NB4 (cell line): ENCODE measurements around the gene KCNG2.

ENCODE experiments used
- DNase-seq: peaks from one replicate; pipeline ENCODE4 v3.0.0; 2010; ENCODE audit warnings: low read depth
- H3K4me3 ChIP-seq: one replicate; pipeline ENCODE4 v1.5.1; 2011; ENCODE audit warnings: mild to moderate bottlenecking, low read depth, low read length, moderate library complexity
- CTCF ChIP-seq: IDR thresholded peaks from one replicate; pipeline ENCODE4 v1.5.1; 2012; ENCODE audit warnings: low read depth, low read length
- MAX ChIP-seq: IDR thresholded peaks from 2 replicates; pipeline ENCODE4 v1.6.1; 2011; ENCODE audit warnings: low read depth, low read length
- MYC ChIP-seq: IDR thresholded peaks from 2 replicates; pipeline ENCODE4 v1.6.1; 2011; ENCODE audit warnings: low read depth, low read length
- POLR2A ChIP-seq: IDR thresholded peaks from 2 replicates; pipeline ENCODE4 v1.6.1; 2011; ENCODE audit warnings: mild to moderate bottlenecking; ENCODE audit not compliant: insufficient read length; ENCODE audit errors: extremely low read depth

Gene KCNG2

GRCh38 chr18:79753391-79753851, 44.3 kb upstream of the KCNG2 start:
- no peak overlapping the region for H3K4me3 ChIP-seq
- no peak for DNase-seq
- TF ChIP-seq CTCF (no peak), MAX (no peak), POLR2A (no peak)

- TF ChIP-seq MYC = no peak
- TF ChIP-seq CTCF = no peak
- no peak for TF ChIP-seq MAX
- no peak for TF ChIP-seq POLR2A
- DNase-seq = no peak
- no peak overlapping the region for H3K4me3 ChIP-seq
Measured at GRCh38 chr18:79754022-79754761, 43.5 kb upstream of the KCNG2 start.

GRCh38 chr18:79754831-79755351, 42.8 kb upstream of the KCNG2 start:
- no peak overlapping the region for H3K4me3 ChIP-seq
- DNase-seq = no peak
- TF ChIP-seq POLR2A = no peak

- no peak overlapping the region for H3K4me3 ChIP-seq
- no peak for DNase-seq
- TF ChIP-seq POLR2A (no peak), MAX (no peak), CTCF (no peak), MYC (no peak)
Measured at GRCh38 chr18:79755496-79756142, 42.1 kb upstream of the KCNG2 start.

- H3K4me3 ChIP-seq = no peak overlapping the region
- no peak for DNase-seq
- TF ChIP-seq MYC (no peak), MAX (no peak), CTCF (no peak), POLR2A (no peak)
Measured at GRCh38 chr18:79756143-79756500, 41.6 kb upstream of the KCNG2 start.

- H3K4me3 ChIP-seq = no peak overlapping the region
- TF ChIP-seq MAX (no peak), POLR2A (no peak), MYC (no peak), CTCF (no peak)
- no peak for DNase-seq
Measured at GRCh38 chr18:79756826-79757225, 40.9 kb upstream of the KCNG2 start.
